ENCODE measurements around the gene SLC6A4.

DNA sequence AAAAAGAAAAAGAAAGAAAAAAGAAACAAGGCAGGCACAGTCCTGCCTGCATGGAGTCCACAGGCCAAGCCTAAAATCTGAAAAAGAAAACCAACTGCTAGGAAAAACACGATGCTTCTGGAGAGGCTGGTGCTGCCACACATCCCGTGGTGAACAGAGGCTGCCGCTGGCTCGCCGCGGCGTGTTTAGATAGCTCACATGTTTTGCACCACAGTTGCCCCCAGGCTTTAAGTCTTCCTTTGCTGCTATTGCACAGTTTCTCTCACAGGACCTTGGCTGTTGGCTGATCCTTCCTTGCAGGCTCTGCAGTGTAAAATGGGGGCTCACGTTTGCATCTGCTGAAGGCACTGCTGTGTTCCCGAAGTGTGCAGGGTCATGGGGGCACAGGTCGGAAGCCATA is 8.6 kb downstream of the SLC6A4 start:
- TF ChIP-seq, protein P1, sequence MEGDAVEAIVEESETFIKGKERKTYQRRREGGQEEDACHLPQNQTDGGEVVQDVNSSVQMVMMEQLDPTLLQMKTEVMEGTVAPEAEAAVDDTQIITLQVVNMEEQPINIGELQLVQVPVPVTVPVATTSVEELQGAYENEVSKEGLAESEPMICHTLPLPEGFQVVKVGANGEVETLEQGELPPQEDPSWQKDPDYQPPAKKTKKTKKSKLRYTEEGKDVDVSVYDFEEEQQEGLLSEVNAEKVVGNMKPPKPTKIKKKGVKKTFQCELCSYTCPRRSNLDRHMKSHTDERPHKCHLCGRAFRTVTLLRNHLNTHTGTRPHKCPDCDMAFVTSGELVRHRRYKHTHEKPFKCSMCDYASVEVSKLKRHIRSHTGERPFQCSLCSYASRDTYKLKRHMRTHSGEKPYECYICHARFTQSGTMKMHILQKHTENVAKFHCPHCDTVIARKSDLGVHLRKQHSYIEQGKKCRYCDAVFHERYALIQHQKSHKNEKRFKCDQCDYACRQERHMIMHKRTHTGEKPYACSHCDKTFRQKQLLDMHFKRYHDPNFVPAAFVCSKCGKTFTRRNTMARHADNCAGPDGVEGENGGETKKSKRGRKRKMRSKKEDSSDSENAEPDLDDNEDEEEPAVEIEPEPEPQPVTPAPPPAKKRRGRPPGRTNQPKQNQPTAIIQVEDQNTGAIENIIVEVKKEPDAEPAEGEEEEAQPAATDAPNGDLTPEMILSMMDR (IDR thresholded peaks at IDR 0.05; ENCODE audit: low read depth, low read length, poor library complexity, severe bottlenecking) = no peak
- no peak for TF ChIP-seq EZH2phosphoT487 (IDR thresholded peaks at IDR 0.05; ENCODE audit: borderline replicate concordance, low read length)
